Globus pallidus (tissue), 1 donor: ENCODE data around the gene RAD51D.
A peak's percentile ranks its signal among the peaks of the same experiment; 100 is the strongest.
"Not testable (repeated sequence)": the region's sequence is repeated elsewhere in the genome, so short reads cannot be mapped to it uniquely, and the experiment has no call there.

Experiments used
- DNase-seq: peaks from one replicate; pipeline ENCODE4 v3.0.0-alpha.2; 2015; ENCODE audit warnings: low spot score

RAD51D gene

DNA sequence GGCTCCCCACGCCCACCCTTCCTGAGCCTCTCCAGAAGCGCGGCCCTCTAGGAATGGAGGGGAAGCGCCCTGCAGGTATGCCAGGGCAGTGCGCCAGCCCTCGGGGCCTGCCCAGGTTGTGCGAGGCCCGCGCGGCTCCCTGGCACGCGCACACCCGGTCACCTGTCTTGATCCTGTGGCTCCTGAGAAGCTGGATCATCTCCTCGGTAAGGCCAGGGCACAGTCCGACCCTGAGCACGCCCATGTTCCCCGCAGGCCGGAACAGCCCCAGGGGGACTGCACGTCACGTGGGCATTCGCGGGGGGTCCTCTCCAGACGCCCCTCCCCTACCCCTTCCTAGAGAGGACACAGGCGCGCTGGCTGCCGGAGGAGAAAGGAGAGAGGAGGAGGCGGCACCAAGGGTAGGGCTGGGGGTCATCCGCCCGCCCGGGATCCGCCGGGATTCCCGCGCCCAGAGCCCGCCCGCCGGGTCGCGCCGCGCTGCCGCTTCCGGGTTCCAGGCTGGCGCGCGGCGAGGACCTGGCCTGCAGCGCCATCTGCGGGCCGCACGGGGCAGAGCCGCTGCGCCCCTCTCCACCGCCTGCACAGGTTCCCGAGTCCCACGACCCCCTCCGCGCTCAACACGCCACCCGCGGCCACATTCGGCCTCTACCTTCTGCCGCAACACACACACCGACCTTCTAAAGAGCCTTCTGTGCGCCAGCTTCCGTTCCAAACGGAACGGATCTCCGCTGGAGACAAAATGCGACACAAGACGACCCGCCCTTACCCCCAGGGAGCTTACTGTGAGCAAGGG, at the start of gene RAD51D:
TSS of gene RAD51D (minus strand) at position 491 of the 796 bp plus-strand sequence. CDS start at position 244, 247 bp downstream.
- peak; percentile 58 for DNase-seq

DNA sequence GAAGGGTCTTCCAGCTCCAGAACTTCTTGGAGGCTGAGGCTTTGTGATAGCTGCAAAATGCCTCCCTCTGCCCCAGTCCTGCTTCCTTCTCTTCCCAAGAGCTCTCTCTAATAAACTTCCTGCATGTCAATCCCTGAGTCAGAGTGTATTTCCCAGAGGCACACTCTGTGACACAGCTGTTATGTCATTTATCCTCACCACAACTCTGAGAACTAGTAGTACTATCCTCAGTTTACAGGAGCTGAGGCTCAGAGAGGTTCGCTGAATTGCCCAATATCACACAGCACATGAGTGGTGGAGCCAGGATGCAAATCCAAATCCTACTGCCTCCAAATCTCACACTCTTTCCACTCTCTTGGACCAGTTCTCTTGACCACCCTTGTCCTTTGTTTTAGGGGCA, 48.0 kb upstream of the RAD51D start:
- no peak for DNase-seq

DNA sequence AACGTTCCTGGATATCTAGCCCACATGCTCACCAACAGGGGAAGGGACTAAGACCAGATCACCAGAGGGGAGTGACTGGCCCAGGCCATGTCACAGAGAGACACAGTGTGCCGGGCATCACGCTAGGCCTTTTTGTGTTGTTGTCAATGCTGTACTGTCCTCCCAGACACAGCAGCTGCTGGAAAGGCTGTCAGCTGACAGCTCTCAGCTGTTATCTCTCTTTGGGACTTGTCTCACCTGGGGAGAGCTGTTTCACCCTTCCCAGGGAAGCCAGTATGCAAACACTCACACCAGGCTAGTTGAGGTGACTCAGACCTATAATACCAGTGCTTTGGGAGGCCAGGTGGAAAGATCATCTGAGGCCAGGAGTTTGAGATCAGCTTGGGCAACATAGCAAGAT, 47.4 kb upstream of the RAD51D start:
- DNase-seq, result no peak

DNA sequence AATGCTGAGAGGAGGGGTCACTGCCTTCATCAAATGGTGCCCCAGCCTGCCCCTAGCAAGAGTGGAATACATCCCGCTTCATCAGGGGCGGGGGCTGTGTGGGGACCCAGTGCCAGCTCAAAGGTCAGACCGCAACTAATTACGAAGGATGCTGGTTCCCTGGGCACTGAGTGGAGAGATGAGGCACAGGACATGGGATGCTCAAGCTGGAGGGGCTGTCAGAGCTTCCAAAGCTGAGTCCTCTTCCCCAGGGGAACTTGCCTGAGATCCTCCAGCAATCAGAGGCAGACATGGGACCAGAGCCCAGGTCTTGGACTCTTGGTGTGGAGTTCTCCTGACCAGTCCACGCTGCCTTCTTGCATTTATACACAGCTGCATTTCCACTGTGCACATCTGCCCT, 46.9 kb upstream of the RAD51D start:
- no peak for DNase-seq

DNA sequence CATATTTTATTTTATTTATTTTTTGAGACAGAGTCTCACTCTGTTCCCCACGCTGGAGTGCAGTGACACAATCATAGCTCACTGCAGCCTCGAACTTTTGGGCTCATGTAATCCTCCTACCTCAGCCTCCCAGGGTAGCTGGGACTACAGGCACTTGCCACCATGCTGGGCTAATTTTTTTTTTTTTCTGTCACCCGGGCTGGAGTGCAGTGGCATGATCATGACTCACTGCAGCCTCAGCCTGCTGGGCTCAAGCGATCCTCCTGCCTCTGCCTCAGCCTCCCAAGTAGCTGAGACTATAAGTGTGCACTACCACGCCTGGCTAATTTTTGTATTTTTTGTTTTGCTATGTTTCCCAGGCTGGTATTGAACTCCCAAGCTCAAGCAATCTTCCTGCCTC, 45.1 kb upstream of the RAD51D start:
- DNase-seq, result no peak

DNA sequence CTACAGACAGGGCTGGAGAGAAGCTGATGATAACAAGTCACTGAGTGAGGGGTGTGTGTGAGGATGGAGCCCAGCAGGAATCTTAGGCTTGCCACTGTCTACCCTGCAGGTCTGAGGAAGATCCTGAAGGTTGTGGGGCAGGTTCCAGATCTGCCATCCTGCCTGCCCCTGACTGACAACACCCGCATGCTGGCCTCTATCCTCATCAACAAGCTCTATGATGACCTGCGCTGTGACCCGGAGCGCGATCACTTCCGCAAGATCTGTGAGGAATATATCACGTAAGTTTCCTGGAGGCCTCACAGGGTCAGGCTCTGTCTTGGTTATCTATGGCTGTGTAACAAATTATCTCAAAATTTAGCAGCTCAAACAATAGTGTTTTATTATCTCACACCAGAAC, 44.2 kb upstream of the RAD51D start:
- DNase-seq, result no peak

DNA sequence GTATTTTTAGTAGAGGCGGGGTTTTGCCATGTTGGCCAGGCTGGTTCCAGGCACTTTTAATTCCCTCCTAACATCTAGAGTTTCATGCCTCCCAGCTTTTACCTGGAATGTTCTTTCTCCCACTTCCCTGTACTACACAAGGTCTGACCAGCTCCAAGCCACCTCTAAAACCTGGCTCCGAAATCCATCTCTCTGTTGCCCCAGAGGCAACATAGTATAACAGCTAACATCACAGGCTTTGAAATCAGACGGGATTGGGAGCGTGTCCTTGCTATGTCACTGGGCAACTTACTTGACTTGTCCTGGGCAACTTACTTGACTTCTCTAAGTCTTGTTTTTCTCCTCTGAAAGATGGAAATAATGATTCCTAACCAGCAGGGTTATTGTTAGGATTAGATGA, 43.1 kb upstream of the RAD51D start:
- DNase-seq, result no peak

DNA sequence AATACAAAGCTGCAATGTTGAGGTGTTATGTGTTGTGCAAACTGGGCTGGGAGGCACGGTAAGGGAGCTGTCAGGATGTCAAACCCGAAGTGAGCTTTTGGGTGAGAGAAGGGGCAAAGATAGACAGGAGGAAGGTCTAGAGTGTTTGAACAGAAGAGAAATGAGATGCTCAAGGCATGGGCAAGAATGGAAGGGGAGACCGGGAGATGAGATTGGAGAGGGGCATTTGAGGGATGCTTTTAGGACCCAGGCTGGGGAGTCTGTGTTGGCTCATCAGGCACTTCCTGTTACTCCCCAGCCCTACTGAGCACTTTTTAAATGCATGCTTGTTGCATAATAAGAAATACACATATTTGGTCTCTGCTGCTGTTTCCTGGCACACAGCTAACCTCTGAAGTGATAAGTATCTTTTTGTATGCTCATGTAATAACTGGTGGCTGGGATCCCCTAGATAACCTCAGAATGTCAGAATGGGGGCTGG, 41.7 kb upstream of the RAD51D start:
- no peak for DNase-seq

DNA sequence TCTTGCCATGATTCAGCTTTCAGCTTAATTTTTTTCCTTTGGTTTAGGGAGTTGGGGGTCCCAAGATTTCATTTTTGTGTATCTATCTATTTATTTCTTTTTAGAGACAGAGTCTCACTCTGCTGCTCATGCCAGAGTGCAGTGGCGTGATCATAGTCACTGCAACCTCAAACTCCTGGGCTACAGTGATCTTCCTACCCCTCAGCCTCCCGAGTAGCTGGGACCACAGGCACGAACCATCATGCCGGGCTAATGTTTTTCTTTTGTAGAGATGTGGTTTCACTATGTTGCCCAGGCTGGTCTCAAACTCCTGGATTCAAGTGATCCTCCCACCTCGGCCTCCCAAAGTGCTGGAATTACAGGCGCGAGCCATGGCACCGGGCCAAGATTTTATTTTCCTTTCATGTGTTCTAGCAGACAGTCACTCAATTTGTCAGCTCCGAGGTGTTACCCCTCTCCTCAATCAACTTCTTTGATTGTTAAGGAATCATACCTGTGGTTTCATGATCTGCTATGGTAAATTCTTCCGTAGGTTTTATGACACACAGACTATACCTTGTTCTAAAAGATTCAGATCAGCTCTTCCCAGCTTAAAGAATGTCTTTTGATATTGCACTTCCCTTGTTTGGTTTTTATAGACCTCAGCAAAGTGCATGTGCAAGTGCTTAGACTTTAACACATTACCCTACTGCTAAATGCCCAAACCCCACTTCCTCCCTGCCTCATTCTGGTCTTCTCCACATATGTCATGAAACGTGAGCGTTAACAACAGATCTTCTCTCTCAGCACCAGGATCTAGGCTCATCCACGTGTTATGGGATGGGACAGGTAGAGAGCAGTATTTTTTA, 40.9 kb upstream of the RAD51D start:
- DNase-seq, result no peak

DNA sequence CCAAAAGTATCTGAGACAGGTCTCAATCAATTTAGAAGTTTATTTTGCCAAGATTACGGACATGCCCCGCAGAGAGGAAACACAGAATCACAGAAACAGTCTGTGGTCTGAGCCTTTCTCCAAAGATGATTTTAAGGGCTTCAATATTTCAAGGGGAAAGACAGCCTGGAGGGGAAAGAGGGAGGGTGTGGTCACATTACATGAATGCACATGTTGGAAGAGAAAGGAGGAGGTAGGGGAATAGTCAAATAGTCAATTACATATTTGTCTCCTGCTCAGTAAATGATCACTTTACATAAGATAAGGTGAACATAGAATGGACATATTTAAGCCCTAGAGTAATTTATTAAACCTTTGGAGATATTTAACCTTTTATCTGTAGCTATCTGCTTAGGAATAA, 40.3 kb upstream of the RAD51D start:
- no peak for DNase-seq

DNA sequence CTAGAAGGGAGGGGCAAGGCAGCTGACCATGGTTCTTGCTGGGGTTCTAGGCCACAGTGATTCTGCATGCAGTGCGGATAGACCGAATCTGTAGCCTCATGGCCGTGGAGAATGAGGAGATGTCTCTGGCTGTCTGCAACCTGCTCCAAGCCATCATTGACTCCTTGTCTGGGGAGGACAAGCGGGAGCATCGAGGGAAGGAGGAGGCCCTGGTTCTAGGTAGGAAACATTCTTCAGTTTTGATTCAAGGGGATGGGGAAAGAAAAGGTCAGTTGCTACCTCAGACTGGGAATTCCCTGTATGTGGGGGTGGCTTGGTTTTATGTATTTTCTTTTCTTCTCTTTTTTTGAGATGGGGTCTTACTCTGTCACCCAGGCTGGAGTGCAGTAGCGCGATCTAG, 35.6 kb upstream of the RAD51D start:
- no peak for DNase-seq

DNA sequence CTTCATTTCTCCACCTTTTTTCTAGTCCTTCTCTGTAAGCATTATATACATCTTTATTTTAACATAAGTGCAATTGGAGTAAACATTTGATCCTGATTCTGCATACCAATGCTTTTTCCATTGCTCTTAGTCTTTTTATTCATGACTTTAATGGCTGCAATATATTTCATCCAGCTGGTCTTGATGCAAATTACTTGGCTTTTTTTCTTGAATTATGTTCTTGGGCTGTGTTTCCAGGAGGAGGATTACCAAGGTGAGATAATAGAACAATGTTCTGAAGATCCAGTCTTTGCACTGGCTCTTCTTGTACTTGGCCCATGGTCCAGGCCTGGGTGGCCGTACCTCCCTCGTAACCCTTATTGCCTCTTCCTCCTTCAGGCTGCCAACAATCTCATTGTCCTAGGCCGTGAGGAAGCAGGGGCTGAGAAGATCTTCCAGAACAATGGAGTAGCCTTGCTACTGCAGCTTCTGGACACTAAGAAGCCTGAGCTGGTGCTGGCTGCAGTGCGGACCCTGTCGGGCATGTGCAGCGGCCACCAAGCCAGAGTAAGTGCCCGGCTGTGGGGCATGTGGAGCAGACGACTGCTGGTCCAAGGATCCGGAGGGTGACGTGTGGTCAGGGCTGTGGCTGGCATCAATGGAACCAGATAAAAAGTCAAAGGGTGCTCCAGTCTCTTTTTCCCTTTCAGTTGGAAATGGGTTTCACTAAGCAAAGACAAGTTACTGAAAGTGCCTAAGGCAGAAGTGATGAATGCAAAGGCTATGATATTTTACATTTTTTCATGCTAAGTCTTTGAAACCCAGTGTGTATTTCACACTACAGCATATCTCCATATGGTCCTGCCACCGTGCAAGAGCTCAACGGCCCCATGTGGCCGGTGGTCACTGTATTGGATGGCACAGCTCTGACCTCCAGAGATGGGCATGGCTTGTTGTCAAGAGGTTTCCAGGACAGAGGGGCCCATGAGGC, 34.8 kb upstream of the RAD51D start:
- DNase-seq, result no peak

DNA sequence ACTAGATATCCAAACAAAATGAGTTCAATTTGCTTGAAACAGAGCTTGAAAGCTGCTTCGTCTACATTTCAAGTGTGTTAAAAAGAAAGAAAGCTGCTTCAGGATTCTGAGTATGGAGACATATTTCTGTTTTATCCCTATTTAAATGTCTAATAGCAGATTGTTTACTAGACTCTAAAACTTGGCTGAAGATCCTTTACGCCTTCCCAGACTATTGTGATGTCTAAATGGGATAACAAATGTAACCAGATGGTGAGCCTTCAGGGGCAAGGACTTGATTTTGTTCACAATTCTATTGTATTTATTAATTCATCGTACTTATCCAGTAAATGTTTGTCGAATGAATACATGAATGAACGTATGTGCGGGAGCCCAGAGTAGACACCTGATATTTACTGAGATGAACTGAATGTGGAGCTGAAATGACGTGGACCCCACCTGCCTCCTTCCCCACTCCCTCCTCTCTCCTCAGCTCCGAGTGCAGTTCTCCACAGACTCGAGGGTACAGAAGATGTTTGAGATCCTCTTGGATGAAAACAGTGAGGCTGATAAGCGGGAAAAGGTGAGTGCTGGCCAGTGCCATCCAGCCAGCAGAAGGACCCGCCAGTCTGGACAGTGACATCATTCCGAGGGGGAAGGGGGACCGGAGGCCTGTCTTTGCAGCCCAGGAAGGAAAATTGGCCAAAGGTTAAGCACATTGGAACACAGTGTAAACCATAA, 32.9 kb upstream of the RAD51D start:
- DNase-seq, result no peak

DNA sequence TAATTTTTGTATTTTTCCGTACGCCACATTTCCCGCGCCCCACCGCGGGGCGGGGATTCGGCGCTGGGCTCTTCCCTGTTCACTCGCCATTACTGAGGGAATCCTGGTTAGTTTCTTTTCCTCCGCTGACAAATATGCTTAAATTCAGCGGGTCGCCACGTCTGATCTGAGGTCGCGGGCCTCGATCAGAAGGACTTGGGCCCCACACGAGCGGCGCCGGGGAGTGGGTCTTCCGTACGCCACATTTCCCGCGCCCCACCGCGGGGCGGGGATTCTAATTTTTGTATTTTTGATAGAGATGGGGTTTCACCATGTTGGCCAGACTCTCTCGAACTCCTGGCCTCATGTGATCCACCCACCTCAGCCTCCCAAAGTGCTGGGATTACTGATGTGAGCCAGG, 31.4 kb upstream of the RAD51D start:
- DNase-seq, result not testable (repeated sequence)

DNA sequence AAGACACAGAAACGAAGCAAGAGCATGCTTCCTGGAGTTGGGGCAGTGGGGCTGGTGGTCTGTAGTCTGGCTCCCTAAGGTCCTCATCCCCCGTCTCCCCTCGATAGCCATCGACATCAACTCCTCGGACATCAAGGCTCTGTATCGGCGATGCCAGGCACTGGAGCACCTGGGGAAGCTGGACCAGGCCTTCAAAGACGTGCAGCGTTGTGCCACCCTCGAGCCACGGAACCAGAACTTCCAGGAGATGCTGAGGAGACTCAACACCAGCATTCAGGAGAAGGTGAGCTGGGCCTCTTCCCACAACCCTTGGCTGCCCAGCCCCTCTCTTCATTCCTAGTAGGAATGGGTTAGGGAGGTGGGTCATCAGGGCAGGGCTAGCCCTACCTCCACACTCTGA, 30.3 kb upstream of the RAD51D start:
- no peak for DNase-seq

DNA sequence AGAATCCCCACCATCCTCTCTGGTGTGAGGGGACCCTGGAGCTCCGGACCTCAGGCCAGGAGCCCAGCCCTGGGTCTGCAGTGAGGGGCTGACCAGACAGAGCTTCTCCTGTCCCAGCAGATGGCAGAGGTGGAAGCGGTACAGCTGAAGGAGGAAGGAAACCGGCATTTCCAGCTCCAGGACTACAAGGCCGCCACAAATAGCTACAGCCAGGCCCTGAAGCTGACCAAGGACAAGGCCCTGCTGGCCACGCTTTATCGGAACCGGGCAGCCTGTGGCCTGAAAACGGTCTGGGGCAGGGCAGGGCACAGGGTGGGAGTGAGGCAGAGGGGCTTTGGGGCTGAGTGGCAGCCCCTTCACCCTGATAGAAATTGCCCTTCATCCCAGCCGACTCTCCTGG, 28.5 kb upstream of the RAD51D start:
- peak; percentile 10 for DNase-seq

DNA sequence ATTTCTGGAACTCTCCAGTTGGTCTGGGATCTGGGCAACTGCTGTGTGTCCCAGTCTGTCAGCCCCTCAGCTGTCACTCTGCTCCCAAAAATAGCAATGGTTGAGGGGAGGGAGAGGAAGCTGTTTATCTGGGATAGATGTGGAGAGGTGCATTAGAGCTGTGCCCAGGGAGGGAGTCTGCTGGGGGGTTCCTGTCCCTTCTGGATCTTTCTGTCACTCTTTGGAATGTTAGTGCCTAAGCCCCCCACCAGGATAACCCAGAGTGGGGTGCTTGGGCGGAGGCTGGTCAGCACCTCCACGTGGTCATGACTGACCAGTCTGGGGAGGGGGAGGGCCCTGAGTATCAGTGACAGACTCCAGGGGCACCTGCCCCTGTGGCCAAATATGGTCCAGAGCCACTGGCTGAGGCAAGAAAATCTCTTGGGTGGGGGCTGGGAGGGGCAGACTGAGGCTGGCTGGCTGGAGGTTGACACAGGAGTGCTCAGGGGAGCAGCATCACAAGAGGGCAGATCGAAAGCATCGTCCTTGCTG, 27.8 kb upstream of the RAD51D start, which contains the start of gene UNC45B:
TSS of gene UNC45B (plus strand) at position 443 of the 531 bp plus-strand sequence. CDS start 447 bp downstream, outside the sequence.
- no peak for DNase-seq

DNA sequence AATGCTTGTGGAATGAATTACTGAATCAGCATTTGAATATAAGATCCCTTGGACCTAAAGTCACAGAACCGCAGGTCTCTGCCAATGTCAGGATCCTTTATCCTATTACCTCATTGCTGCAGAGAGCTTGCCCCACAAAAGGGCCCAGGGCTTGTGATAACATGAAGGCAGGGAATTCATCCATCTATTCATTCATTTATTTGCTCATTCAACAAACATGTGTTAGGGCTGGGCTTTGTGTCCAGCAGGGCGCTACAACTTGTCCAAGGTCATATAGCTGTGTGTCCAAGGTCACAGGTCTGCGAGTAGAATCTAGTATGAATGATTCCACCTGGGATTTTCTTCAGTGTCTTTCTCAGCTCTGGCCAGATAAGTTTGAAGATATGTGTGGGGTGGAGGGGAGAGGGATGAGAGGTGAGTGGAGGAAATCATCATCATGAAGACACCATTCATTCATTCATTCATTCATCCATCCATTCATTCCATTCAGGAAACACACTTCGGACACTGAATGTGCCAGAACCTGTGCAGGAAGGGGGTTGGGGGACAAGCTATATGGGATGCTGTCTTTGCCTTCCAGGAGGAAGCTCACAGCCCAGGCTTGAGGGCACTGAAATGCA, 26.7 kb upstream of the RAD51D start:
- no peak for DNase-seq

DNA sequence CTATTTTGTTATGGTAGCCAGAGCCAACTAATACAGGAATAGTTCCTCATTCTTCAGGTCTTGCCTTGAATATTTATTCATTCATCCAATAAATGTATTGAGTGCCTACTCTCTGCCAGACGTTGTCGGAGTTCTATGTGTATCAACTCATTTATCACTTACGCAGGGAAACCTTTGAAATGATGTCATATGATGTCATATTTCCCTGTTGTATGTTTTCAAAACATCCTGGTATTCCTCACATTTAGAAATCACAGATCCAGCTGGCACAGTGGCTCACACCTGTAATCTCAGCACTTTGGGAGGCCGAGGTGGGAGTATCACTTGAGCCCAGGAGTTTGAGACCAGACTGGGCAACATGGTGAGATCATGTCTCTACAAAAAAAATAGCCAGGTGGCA, 25.2 kb upstream of the RAD51D start:
- no peak for DNase-seq

DNA sequence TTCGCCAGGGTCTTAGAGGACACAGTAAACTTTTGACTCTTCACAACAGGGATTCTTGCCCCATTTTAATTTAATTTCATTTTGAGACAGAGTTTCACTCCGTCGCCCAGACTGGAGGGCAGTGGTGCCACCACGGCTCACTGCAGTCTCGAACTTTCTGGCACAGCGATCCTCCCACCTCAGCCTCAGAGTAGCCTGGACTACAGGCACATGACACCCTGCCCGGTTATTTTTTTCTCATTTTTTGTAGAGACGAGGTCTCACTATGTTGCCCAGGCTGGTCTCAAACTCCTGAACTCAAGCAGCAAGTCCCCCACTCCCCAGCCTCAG, 22.8 kb upstream of the RAD51D start:
- DNase-seq, result no peak
